PC-3 (cell line): ENCODE measurements around the gene TRPM7. TPM values are rescaled to one million over a fixed set of nuclear protein-coding genes. Genes with fewer than 3 reads are reported as not detected.
A peak's percentile ranks its signal among the peaks of the same experiment; 100 is the strongest.
"Not testable (repeated sequence)": the region's sequence is repeated elsewhere in the genome, so short reads cannot be mapped to it uniquely, and the experiment has no call there.

Source experiments
- ATAC-seq: fragments of 200-7000 bp; cut with Tn5 transposase; 2 replicates; pipeline ENCODE4 v1.9.1; 2020; ENCODE audit warnings: mild to moderate bottlenecking, moderate library complexity
- BruUV-seq: library from RNA; stranded (reverse); fragments of 400-500 nt; replicated peaks from 2 replicates; lab custom pipeline; 2021; lab: Mats Ljungman, UMichigan
- CTCF ChIA-PET: fragments of 300-600 bp; sonication (Branson Sonifier 250); formaldehyde crosslinking; loops from one replicate; lab custom pipeline; 2022; ENCODE audit warnings: antibody characterized with exemption; lab: Charles Lee
- POLR2A ChIA-PET: fragments of 300-600 bp; sonication (Branson Sonifier 250); formaldehyde crosslinking; loops from one replicate; lab custom pipeline; 2022; ENCODE audit warnings: antibody characterized with exemption; ENCODE audit not compliant: unreplicated experiment; lab: Charles Lee
- DNase-seq: peaks from one replicate; pipeline ENCODE4 v3.0.0-alpha.2; 2015
- H2AFZ ChIP-seq: fragments of 300-600 bp; sonication (generic); 2 replicates; pipeline ENCODE4 v1.6.0; 2016; ENCODE audit warnings: antibody characterized with exemption, low read length
- H3F3A ChIP-seq: fragments of 300-600 bp; sonication (generic); one replicate; pipeline ENCODE4 v1.6.0; 2017; ENCODE audit warnings: antibody characterized with exemption, low read length, control low read depth, mild to moderate bottlenecking; ENCODE audit not compliant: unreplicated experiment
- H3K27ac ChIP-seq: fragments of 300-600 bp; sonication (generic); 2 replicates; pipeline ENCODE4 v1.5.1; 2016; ENCODE audit warnings: mild to moderate bottlenecking, low read length
- H3K27me3 ChIP-seq: fragments of 300-600 bp; sonication (generic); 2 replicates; pipeline ENCODE4 v1.6.1; 2016; ENCODE audit warnings: low read length, mixed read lengths
- H3K36me3 ChIP-seq: fragments of 300-600 bp; sonication (generic); 2 replicates; pipeline ENCODE4 v1.6.1; 2016; ENCODE audit warnings: low read depth, mixed run types, low read length, mixed read lengths
- H3K4me1 ChIP-seq: fragments of 300-600 bp; sonication (generic); 2 replicates; pipeline ENCODE4 v1.5.1; 2016; ENCODE audit warnings: low read length; ENCODE audit not compliant: insufficient read depth
- H3K4me2 ChIP-seq: fragments of 300-600 bp; sonication (generic); 2 replicates; pipeline ENCODE4 v1.6.0; 2016; ENCODE audit warnings: low read length
- H3K4me3 ChIP-seq: fragments of 300-600 bp; sonication (generic); 2 replicates; pipeline ENCODE4 v1.5.1; 2016; ENCODE audit warnings: mild to moderate bottlenecking, low read length, mixed read lengths
- H3K79me2 ChIP-seq: fragments of 300-600 bp; sonication (generic); 2 replicates; pipeline ENCODE4 v1.6.1; 2017; ENCODE audit warnings: low read length, mixed read lengths
- H3K9ac ChIP-seq: fragments of 300-600 bp; sonication (generic); 2 replicates; pipeline ENCODE4 v1.6.0; 2016; ENCODE audit warnings: mild to moderate bottlenecking, low read length
- H3K9me2 ChIP-seq: fragments of 300-600 bp; sonication (generic); replicated peaks from 2 replicates; pipeline ENCODE4 v1.6.1; 2016; ENCODE audit warnings: mixed run types, low read length, mixed read lengths
- H3K9me3 ChIP-seq: fragments of 300-600 bp; sonication (generic); 2 replicates; pipeline ENCODE4 v1.6.1; 2016; ENCODE audit warnings: low read length, mixed read lengths
- H4K20me1 ChIP-seq: fragments of 300-600 bp; sonication (generic); 2 replicates; pipeline ENCODE4 v1.6.1; 2016; ENCODE audit warnings: low read length, mixed read lengths
- EZH2 ChIP-seq: fragments of 300-600 bp; sonication (generic); IDR thresholded peaks from one replicate; pipeline ENCODE4 v1.6.1; 2017; ENCODE audit warnings: antibody characterized with exemption, mild to moderate bottlenecking, low read length; ENCODE audit not compliant: unreplicated experiment
- EZH2phosphoT487 ChIP-seq: fragments of 300-600 bp; sonication (generic); IDR thresholded peaks from 2 replicates; pipeline ENCODE4 v1.6.1; 2018; ENCODE audit warnings: mild to moderate bottlenecking, antibody characterized with exemption, low read length, borderline replicate concordance
- intact Hi-C: fragments of 100-400 bp; cut with micrococcal nuclease; formaldehyde crosslinking; loops from 2 replicates; pipeline ENCODE4 v1.9.0; 2023
- total RNA-seq: library from RNA; depleted of rRNA; stranded (reverse); fragments of >200 nt; gene quantifications from 2 replicates; pipeline ENCODE4 v1.2.3, GENCODE V29; 2014
- TF ChIP-seq, protein P1 (sequence below): fragments of 300-600 bp; sonication (generic); conservative IDR thresholded peaks from 2 replicates; pipeline ENCODE4 v1.5.1; 2017; ENCODE audit warnings: antibody characterized with exemption, low read depth, mild to moderate bottlenecking, low read length

Gene TRPM7
- total RNA-seq, 1 experiment from 2014 or later = 13.3 TPM

DNA sequence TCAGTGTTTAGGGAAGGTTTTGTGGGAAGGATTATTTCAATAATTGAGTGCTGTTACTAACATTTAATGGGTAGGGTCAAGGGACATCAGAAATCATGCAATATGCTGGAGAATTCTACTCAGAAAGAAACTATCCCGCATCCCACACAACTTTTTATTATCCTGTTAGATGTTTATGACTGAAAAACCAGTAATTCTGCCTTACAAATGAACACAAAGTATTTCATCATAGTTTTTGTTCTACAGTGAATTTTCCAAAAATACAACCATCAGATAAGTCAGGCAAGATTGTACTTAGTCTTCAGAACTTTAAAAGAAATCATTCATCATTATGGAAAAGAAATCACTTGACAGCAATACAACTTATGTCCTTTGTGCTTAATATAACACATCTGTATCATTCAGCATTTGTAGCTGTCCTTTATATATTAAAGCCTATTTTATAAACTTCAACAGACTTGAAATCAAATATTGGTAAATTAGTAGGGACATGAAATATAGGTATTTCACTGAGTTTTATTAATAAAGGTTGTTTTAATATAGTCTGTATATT lies 61.9 kb downstream of the TRPM7 start:
- no TSS peak for BruUV-seq
- no peaks in the 10 kb centered on the region for H3K27me3 ChIP-seq
- DNase-seq = no peak
- no peaks in the 10 kb centered on the region for H3K9me2 ChIP-seq
- POLR2A ChIA-PET = no interaction called here
- H3K27ac ChIP-seq = no peak overlapping the region
- no peak for ATAC-seq
- H3K36me3 ChIP-seq = peaks cover 10% of the 10 kb centered on the region
- no peak overlapping the region for H2AFZ ChIP-seq
- CTCF ChIA-PET = no interaction called here
- H3K4me2 ChIP-seq = no peak overlapping the region
- H3K9ac ChIP-seq = no peak overlapping the region
- H4K20me1 ChIP-seq = no peaks in the 10 kb centered on the region
- no peaks in the 10 kb centered on the region for H3F3A ChIP-seq
- H3K9me3 ChIP-seq = no peaks in the 10 kb centered on the region
- H3K79me2 ChIP-seq = no peaks in the 10 kb centered on the region
- no peaks in the 10 kb centered on the region for H3K4me1 ChIP-seq
- intact Hi-C loops = no loop called here
- no peak overlapping the region for H3K4me3 ChIP-seq
- TF ChIP-seq EZH2phosphoT487 = no peak
- TF ChIP-seq, protein P1, sequence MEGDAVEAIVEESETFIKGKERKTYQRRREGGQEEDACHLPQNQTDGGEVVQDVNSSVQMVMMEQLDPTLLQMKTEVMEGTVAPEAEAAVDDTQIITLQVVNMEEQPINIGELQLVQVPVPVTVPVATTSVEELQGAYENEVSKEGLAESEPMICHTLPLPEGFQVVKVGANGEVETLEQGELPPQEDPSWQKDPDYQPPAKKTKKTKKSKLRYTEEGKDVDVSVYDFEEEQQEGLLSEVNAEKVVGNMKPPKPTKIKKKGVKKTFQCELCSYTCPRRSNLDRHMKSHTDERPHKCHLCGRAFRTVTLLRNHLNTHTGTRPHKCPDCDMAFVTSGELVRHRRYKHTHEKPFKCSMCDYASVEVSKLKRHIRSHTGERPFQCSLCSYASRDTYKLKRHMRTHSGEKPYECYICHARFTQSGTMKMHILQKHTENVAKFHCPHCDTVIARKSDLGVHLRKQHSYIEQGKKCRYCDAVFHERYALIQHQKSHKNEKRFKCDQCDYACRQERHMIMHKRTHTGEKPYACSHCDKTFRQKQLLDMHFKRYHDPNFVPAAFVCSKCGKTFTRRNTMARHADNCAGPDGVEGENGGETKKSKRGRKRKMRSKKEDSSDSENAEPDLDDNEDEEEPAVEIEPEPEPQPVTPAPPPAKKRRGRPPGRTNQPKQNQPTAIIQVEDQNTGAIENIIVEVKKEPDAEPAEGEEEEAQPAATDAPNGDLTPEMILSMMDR = no peak
- TF ChIP-seq EZH2 = no peak

DNA sequence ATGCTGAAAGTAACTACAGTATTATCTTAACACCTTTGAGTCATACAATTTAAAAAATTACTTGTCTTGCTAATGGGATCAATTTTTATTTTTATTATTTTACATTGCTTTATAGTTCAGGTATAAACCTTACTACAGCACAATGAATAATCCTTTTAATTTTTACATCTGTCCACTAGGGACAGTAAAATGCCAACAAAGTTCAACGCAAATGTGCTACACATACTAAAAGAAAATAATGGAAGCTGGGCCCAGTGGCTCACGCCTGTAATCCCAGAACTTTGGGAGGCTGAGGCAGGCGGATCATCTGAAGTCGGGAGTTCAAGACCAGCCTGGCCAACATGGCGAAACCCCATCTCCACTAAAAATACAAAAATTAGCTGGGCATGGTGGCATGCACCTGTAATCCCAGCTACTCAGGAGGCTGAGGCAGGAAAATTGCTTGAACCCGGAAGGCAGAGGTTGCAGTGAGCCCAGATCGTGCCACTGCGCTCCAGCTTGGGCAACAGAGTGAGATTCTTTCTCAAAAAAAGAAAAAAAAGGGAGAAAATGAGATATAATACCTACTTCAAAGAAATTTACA lies 64.1 kb downstream of the TRPM7 start:
- H3K4me2 ChIP-seq, H3K27ac ChIP-seq, H3K4me3 ChIP-seq, H3K79me2 ChIP-seq, H3F3A ChIP-seq, H3K27me3 ChIP-seq, intact Hi-C loops, BruUV-seq, H3K9ac ChIP-seq, H3K4me1 ChIP-seq, H3K9me3 ChIP-seq, H3K9me2 ChIP-seq, H2AFZ ChIP-seq, POLR2A ChIA-PET, H3K36me3 ChIP-seq, H4K20me1 ChIP-seq: not testable (repeated sequence)
- TF ChIP-seq, protein P1 = peak; percentile 46; the same call in 1 of the 2 replicates
- CTCF ChIA-PET = interaction anchor here (0.5 kb wide), 1 partner anchor 36 kb away, joined by 6 read pairs; no protein-coding TSS in a partner anchor
- ATAC-seq (peak; percentile 56), DNase-seq (peak; percentile 47)

DNA sequence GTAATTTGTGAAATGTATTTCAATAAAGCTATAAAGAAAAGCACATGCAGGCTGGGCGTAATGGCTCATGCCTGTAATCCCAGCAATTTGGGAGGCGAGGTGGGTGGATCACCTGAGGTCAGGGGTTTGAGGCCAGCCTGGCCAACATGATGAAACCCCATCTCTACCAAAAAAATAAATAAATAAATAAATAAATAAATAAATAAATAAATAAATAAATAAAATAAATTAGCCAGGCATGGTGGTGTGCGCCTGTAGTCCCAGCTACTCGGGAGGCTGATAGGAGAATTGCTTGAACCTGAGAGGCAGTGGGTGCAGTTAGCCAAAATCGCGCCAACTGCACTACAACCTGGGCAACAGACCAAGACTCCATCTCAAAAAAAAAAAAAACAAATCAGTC lies 69.6 kb downstream of the TRPM7 start:
- ATAC-seq, CTCF ChIA-PET, H3K27me3 ChIP-seq, H3K9ac ChIP-seq, H3F3A ChIP-seq, H3K4me1 ChIP-seq, DNase-seq, BruUV-seq, H3K4me2 ChIP-seq, H3K9me2 ChIP-seq, POLR2A ChIA-PET, H3K36me3 ChIP-seq, H3K4me3 ChIP-seq, intact Hi-C loops, H3K79me2 ChIP-seq, H2AFZ ChIP-seq, H4K20me1 ChIP-seq, H3K9me3 ChIP-seq, H3K27ac ChIP-seq: not testable (repeated sequence)

DNA sequence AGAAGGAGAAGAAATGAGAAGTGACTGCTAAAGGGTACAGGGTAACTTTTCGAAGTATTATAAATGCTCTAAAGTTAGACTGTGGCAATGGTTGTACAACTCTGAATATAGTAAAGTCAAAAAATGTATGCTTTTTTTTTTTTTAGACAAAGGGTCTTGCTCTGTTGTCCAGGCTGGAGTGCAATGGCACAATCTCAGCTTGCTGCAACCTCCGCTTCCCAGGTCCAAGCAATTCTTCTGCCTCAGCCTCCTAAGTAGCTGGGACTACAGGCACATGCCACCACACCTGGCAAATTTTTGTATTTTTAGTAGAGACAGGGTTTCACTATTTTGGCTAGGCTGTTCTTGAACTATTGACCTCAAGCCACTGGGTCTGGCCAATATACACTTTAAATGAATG lies 70.0 kb downstream of the TRPM7 start:
- H3K4me1 ChIP-seq, H3K27ac ChIP-seq, BruUV-seq, H3K9ac ChIP-seq, H3K9me3 ChIP-seq, ATAC-seq, POLR2A ChIA-PET, H3K27me3 ChIP-seq, H4K20me1 ChIP-seq, H3K36me3 ChIP-seq, H3K4me2 ChIP-seq, H2AFZ ChIP-seq, H3F3A ChIP-seq, DNase-seq, H3K4me3 ChIP-seq, H3K9me2 ChIP-seq, intact Hi-C loops, H3K79me2 ChIP-seq, CTCF ChIA-PET: not testable (repeated sequence)
